Measurements from ENCODE around the gene CREB3. TPM values are rescaled to one million over a fixed set of nuclear protein-coding genes. Genes with fewer than 3 reads are reported as not detected.

The CREB3 gene
- total and polyA plus RNA-seq, 9 of the 15 experiments (the other 6 are each of a cell fraction or from before 2014, with no cell fraction given) = 5.7 to 18.3 (median 14.9) TPM

- TF ChIP-seq, protein P1, sequence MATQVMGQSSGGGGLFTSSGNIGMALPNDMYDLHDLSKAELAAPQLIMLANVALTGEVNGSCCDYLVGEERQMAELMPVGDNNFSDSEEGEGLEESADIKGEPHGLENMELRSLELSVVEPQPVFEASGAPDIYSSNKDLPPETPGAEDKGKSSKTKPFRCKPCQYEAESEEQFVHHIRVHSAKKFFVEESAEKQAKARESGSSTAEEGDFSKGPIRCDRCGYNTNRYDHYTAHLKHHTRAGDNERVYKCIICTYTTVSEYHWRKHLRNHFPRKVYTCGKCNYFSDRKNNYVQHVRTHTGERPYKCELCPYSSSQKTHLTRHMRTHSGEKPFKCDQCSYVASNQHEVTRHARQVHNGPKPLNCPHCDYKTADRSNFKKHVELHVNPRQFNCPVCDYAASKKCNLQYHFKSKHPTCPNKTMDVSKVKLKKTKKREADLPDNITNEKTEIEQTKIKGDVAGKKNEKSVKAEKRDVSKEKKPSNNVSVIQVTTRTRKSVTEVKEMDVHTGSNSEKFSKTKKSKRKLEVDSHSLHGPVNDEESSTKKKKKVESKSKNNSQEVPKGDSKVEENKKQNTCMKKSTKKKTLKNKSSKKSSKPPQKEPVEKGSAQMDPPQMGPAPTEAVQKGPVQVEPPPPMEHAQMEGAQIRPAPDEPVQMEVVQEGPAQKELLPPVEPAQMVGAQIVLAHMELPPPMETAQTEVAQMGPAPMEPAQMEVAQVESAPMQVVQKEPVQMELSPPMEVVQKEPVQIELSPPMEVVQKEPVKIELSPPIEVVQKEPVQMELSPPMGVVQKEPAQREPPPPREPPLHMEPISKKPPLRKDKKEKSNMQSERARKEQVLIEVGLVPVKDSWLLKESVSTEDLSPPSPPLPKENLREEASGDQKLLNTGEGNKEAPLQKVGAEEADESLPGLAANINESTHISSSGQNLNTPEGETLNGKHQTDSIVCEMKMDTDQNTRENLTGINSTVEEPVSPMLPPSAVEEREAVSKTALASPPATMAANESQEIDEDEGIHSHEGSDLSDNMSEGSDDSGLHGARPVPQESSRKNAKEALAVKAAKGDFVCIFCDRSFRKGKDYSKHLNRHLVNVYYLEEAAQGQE (IDR thresholded peaks at IDR 0.05; ENCODE audit: borderline replicate concordance) = no peak
- TF ChIP-seq, protein P1 (CRISPR knock-in tag; IDR thresholded peaks at IDR 0.05; ENCODE audit: low read depth) = no peak
- TF ChIP-seq SMARCB1 (IDR thresholded peaks at IDR 0.05; ENCODE audit: insufficient read length, low read depth) = no peak
- no peak for TF ChIP-seq PTTG1 (tag; IDR thresholded peaks at IDR 0.05; ENCODE audit: low read depth)
- no peak for TF ChIP-seq ZNF124 (CRISPR knock-in tag; IDR thresholded peaks at IDR 0.05)
- TF ChIP-seq STAG1 (CRISPR knock-in tag; IDR thresholded peaks at IDR 0.05; ENCODE audit: borderline replicate concordance) = no peak
- TF ChIP-seq, protein P2, sequence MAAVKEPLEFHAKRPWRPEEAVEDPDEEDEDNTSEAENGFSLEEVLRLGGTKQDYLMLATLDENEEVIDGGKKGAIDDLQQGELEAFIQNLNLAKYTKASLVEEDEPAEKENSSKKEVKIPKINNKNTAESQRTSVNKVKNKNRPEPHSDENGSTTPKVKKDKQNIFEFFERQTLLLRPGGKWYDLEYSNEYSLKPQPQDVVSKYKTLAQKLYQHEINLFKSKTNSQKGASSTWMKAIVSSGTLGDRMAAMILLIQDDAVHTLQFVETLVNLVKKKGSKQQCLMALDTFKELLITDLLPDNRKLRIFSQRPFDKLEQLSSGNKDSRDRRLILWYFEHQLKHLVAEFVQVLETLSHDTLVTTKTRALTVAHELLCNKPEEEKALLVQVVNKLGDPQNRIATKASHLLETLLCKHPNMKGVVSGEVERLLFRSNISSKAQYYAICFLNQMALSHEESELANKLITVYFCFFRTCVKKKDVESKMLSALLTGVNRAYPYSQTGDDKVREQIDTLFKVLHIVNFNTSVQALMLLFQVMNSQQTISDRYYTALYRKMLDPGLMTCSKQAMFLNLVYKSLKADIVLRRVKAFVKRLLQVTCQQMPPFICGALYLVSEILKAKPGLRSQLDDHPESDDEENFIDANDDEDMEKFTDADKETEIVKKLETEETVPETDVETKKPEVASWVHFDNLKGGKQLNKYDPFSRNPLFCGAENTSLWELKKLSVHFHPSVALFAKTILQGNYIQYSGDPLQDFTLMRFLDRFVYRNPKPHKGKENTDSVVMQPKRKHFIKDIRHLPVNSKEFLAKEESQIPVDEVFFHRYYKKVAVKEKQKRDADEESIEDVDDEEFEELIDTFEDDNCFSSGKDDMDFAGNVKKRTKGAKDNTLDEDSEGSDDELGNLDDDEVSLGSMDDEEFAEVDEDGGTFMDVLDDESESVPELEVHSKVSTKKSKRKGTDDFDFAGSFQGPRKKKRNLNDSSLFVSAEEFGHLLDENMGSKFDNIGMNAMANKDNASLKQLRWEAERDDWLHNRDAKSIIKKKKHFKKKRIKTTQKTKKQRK (IDR thresholded peaks at IDR 0.05; ENCODE audit: borderline replicate concordance, low read depth, low read length) = no peak
- TF ChIP-seq HNRNPK (IDR thresholded peaks at IDR 0.05; ENCODE audit: low read depth, low read length, poor library complexity, severe bottlenecking) = no peak
- TF ChIP-seq SMARCC2 (IDR thresholded peaks at IDR 0.05; ENCODE audit: low read depth) = no peak
- TF ChIP-seq ZBTB5 (IDR thresholded peaks at IDR 0.05) = no peak
- TF ChIP-seq OTX1 (CRISPR knock-in tag; IDR thresholded peaks at IDR 0.05) = no peak
- TF ChIP-seq HINFP (tag; conservative IDR thresholded peaks at IDR 0.05; ENCODE audit: low read depth) = no peak
- TF ChIP-seq PHF20 (IDR thresholded peaks at IDR 0.05; ENCODE audit: partially characterized antibody) = no peak
- TF ChIP-seq C11orf30 (IDR thresholded peaks at IDR 0.05; ENCODE audit: low read depth) = peak; percentile 57
Measured at GRCh38 chr9:35727676-35728040, 4.8 kb upstream of the CREB3 start (continued).
